ENCODE data around the gene SIGMAR1. TPM values are rescaled to one million over a fixed set of nuclear protein-coding genes. Genes with fewer than 3 reads are reported as not detected.

SIGMAR1 gene
- total RNA-seq, 6 donors from 2014 or later: 26.7 to 52.9 (median 43.0) TPM

- 90% methylated on average over 4 of the region's 4 CpGs for WGBS, 2 donors
- Histone ChIP-seq H3K27me3 (no peaks in the 10 kb centered on the region), H3K27ac (no peak overlapping the region), H3K36me3 (peaks cover 0 to 4% (median 0%) of the 10 kb centered on the region in 4 donors), H3K9me3 (no peaks in the 10 kb centered on the region), H3K4me3 (no peak overlapping the region), H3K4me1 (peaks cover 0 to 5% (median 0%) of the 10 kb centered on the region in 4 donors)
- no peak for ATAC-seq (ENCODE audit: low FRiP score in 2 of 2)
- TF ChIP-seq POLR2A (IDR thresholded peaks at IDR 0.05) (no peak), EP300 (IDR thresholded peaks at IDR 0.05) (no peak), POLR2AphosphoS5 (IDR thresholded peaks at IDR 0.05) (no peak), CTCF (IDR thresholded peaks at IDR 0.05) (no peak)
- no peak for DNase-seq
Observed at GRCh38 chr9:34684816-34685215, 47.2 kb upstream of the SIGMAR1 start.

GRCh38 chr9:34684145-34684544, 46.6 kb upstream of the SIGMAR1 start:
- H3K4me3 ChIP-seq: no peak overlapping the region
- DNase-seq: no peak
- peaks cover 0 to 5% (median 0%) of the 10 kb centered on the region in 4 donors for H3K4me1 ChIP-seq
- no peaks in the 10 kb centered on the region for H3K27me3 ChIP-seq
- peaks cover 0 to 4% (median 0%) of the 10 kb centered on the region in 4 donors for H3K36me3 ChIP-seq
- TF ChIP-seq POLR2AphosphoS5 (IDR thresholded peaks at IDR 0.05): no peak
- TF ChIP-seq EP300 (IDR thresholded peaks at IDR 0.05): no peak
- WGBS, 2 donors: 86 to 90% methylated on average over 4 of the region's 4 CpGs
- no peaks in the 10 kb centered on the region for H3K9me3 ChIP-seq
- H3K27ac ChIP-seq: no peak overlapping the region
- ATAC-seq (ENCODE audit: low FRiP score in 2 of 2): no peak

GRCh38 chr9:34675869-34676268, 38.3 kb upstream of the SIGMAR1 start:
- no peaks in the 10 kb centered on the region for H3K9me3 ChIP-seq
- H3K27me3 ChIP-seq: no peaks in the 10 kb centered on the region
- no peak overlapping the region for H3K4me3 ChIP-seq
- H3K36me3 ChIP-seq: peaks cover 0 to 1% (median 0%) of the 10 kb centered on the region in 4 donors
- TF ChIP-seq POLR2AphosphoS5 (IDR thresholded peaks at IDR 0.05): no peak
- TF ChIP-seq EP300 (IDR thresholded peaks at IDR 0.05): no peak
- TF ChIP-seq POLR2A (IDR thresholded peaks at IDR 0.05): no peak
- TF ChIP-seq CTCF (IDR thresholded peaks at IDR 0.05): no peak
- ATAC-seq (ENCODE audit: low FRiP score in 2 of 2): no peak
- no peak for DNase-seq
- 94 to 98% methylated on average over 2 of the region's 2 CpGs for WGBS, 2 donors
- no peaks in the 10 kb centered on the region for H3K4me1 ChIP-seq
- H3K27ac ChIP-seq: no peak overlapping the region

GRCh38 chr9:34675048-34675714, 37.6 kb upstream of the SIGMAR1 start:
- Histone ChIP-seq H3K4me1 (no peaks in the 10 kb centered on the region), H3K9me3 (no peaks in the 10 kb centered on the region), H3K27ac (no peak overlapping the region), H3K4me3 (no peak overlapping the region), H3K27me3 (no peaks in the 10 kb centered on the region), H3K36me3 (no peaks in the 10 kb centered on the region)
- DNase-seq (peak in 1 of 2 donors; percentile 41), ATAC-seq (ENCODE audit: low FRiP score in 2 of 2) (peak; percentile 56 to 74)
- no peak for TF ChIP-seq POLR2A (IDR thresholded peaks at IDR 0.05)
- TF ChIP-seq POLR2AphosphoS5 (IDR thresholded peaks at IDR 0.05): no peak
- peak; percentile 27 to 55 (median 34) for TF ChIP-seq CTCF (IDR thresholded peaks at IDR 0.05)
- no peak for TF ChIP-seq EP300 (IDR thresholded peaks at IDR 0.05)
- WGBS, 2 donors: 45 to 54% methylated on average over 10 of the region's 10 CpGs

- Histone ChIP-seq H3K4me1 (no peaks in the 10 kb centered on the region), H3K9me3 (peaks cover 0 to 5% (median 0%) of the 10 kb centered on the region in 4 donors), H3K27ac (no peak overlapping the region), H3K27me3 (no peaks in the 10 kb centered on the region), H3K4me3 (no peak overlapping the region), H3K36me3 (no peaks in the 10 kb centered on the region)
- no peak for DNase-seq
- no peak for ATAC-seq (ENCODE audit: low FRiP score in 2 of 2)
- 89 to 90% methylated on average over 3 of the region's 3 CpGs for WGBS, 2 donors
- TF ChIP-seq EP300 (IDR thresholded peaks at IDR 0.05): no peak
- TF ChIP-seq POLR2A (IDR thresholded peaks at IDR 0.05): no peak
- no peak for TF ChIP-seq CTCF (IDR thresholded peaks at IDR 0.05)
- TF ChIP-seq POLR2AphosphoS5 (IDR thresholded peaks at IDR 0.05): no peak
Observed at GRCh38 chr9:34674440-34674839, 36.9 kb upstream of the SIGMAR1 start.

All from upper lobe of left lung (tissue), 6 donors.